NCI-H1436 (cell line): Measurements from ENCODE around the gene MELTF.
A peak's percentile ranks its signal among the peaks of the same experiment; 100 is the strongest.

Source experiments
- DNase-seq: peaks from one replicate; lab custom pipeline; 2025; lab: John Stamatoyannopoulos, UW

The MELTF gene

GRCh38 chr3:196994056-196994455 lies 35.6 kb downstream of the MELTF start:
- no peak for DNase-seq

- DNase-seq: no peak
Measured at GRCh38 chr3:196992461-196993065, 37.1 kb downstream of the MELTF start.

- no peak for DNase-seq
Measured at GRCh38 chr3:196991581-196992460, 37.8 kb downstream of the MELTF start.

- no peak for DNase-seq
Measured at GRCh38 chr3:196990601-196991007, 39.0 kb downstream of the MELTF start.

- no peak for DNase-seq
Measured at GRCh38 chr3:196989721-196990262, 39.8 kb downstream of the MELTF start.

- DNase-seq: peak; percentile 22
Measured at GRCh38 chr3:196988241-196989029, 41.2 kb downstream of the MELTF start.

GRCh38 chr3:196987022-196987421 lies 42.6 kb downstream of the MELTF start:
- no peak for DNase-seq

- DNase-seq: no peak
Measured at GRCh38 chr3:196985954-196986885, 43.4 kb downstream of the MELTF start.

- no peak for DNase-seq
Measured at GRCh38 chr3:196985298-196985697, 44.3 kb downstream of the MELTF start.

GRCh38 chr3:196983186-196983585 lies 46.4 kb downstream of the MELTF start:
- DNase-seq: no peak

GRCh38 chr3:196981657-196982056 lies 48.0 kb downstream of the MELTF start:
- DNase-seq: no peak

- no peak for DNase-seq
Measured at GRCh38 chr3:196979545-196979944, 50.1 kb downstream of the MELTF start.

GRCh38 chr3:196976941-196977340 lies 52.7 kb downstream of the MELTF start:
- DNase-seq: no peak

GRCh38 chr3:196975349-196975748 lies 54.3 kb downstream of the MELTF start:
- no peak for DNase-seq

GRCh38 chr3:196974661-196975060 lies 55.0 kb downstream of the MELTF start:
- no peak for DNase-seq

GRCh38 chr3:196971094-196971698 lies 58.4 kb downstream of the MELTF start:
- no peak for DNase-seq

- no peak for DNase-seq
Measured at GRCh38 chr3:196970547-196971093, 59.0 kb downstream of the MELTF start.

- DNase-seq: peak; percentile 68
Measured at GRCh38 chr3:196969660-196970546, 59.7 kb downstream of the MELTF start.

GRCh38 chr3:196969134-196969659 lies 60.4 kb downstream of the MELTF start:
- DNase-seq: peak; percentile 26
